ENCODE results near the gene NAA11.

NAA11 gene

DNA sequence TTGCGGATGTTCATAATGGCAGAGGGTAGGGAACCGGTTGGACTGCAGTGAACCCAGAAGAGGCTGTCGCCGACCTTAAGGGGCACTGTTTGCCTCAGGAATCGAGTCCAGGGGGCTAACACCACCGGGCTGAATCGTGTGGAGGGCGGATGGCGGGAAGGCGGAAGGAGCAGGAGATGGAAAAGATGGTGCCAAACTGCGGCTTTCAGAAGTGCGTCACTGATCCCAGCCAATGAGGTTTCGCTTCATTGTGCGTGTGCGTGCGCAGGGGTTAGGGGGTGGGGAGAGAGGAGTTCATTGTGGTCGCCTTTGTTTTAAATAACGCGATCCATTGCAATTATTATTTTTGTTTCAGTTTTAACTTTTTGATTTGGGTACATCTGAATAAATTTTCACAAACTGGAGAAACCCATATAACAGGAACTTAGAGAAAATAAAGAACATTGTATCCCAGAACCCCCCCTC lies at the start of gene NAA11:
Gene NAA11, minus strand, starts transcription at position 198 of the 465 bp plus-strand sequence. Its CDS starts 184 bp downstream, at position 14.
- no peak for DNase-seq

DNA sequence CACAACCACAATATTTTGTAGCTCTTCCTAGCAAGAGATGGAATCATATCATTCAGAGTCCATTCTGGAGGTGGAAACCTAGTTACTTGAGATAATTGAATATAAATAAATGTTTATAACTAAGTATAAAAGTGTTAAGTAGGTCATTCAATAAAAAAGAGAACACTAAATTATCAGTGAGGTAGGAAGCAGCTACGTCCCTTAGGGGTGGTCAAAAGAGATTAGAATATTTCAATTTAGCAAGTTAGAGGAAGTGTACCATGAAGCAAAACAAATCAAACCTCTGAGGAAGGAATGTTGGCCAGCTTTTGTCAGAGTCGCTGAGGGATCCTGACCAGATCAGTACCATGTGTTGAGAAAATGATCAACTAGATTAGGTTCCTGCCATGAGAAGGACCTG lies 44.2 kb upstream of the NAA11 start:
- no peak for DNase-seq

DNA sequence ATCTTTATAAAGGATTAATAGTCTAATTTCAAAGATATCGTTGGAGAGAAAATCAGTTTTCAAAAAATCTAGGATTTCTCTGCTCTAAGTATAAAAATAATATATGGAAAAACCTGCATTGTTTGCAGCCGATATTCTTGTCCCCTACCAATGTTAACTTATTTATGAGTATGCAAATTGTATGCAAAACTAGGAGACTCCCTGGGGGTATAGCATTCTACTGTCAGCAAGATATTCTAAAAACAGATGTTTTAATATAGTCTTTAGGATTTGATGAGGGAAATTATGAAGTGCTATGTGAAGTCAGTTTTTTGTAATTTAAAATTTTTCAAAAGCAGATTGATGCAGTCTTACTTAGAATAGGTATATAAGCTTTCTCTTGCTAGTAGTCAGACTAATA lies 41.2 kb upstream of the NAA11 start:
- no peak for DNase-seq

DNA sequence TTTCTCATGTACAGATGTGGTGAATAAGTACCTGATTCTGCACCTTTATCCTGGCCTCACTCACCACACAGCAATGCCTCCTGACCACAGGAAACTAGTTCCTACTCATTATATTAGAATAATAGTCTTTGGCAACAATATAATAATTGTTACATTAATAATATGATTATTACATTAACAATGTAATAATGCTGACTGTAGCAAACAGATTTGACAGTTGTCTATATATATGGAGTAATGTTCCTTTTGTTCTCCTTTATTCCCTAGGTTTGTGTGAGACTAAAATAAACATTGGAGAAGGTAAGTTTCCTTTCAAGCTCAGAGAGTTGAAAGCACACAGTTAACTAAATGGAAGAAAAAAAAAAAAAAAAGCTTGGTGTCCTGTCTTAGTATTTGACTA lies 40.6 kb upstream of the NAA11 start:
- DNase-seq = no peak

DNA sequence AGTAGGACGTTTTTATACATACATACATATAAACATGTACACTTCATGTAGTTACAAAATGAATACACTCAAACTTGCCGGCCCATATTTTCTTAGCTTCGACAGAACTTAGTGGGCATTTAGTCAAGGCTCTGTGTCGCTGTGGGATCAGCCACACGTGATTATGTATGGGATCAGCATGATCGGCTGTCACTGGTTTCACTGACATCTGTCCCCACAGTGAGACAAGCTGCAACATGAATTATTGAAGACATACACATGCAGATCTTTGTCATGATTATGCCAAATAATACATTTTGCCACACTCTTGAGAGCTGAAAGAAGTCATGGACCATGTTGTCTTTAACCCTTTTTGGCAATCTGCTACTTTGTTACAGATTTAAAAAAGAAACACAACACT lies 38.2 kb upstream of the NAA11 start:
- DNase-seq = no peak

DNA sequence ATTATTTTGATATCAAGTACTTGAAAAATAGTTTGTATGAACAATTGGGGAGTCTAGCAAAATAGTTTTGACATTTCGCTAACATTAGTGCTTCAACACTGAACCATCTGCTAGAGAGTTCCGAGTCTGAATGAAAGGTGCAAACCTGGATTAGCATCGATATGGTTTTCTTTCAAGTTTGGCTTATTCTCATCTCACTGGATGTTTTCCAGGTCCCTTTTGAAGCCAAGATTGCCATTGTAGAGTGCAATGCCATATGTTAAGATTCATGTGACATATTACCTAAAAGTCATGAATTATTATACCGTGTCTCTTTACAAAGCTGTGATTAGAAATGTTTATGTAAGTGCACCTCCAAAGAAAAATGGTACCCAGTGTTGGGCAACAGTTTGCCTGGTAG lies 36.8 kb upstream of the NAA11 start:
- DNase-seq = no peak

DNA sequence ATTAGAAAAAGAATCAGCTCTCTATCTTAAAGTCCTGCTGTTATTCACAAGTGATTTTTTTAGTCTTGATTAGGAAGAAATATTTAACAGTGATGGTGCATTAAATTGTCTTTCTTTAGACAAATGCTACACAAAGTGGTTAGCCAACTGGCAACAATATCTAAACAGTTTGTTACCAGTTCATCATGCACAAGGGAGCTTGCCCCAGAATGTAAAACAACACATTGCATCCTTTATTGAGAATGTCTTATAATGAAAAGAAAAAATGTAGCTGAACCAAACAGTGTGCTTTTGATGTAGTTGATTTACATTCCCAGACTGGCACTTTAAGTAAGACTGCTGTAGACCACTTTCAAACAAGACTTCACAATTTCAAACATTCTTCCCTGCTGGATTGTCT lies 34.1 kb upstream of the NAA11 start:
- no peak for DNase-seq

DNA sequence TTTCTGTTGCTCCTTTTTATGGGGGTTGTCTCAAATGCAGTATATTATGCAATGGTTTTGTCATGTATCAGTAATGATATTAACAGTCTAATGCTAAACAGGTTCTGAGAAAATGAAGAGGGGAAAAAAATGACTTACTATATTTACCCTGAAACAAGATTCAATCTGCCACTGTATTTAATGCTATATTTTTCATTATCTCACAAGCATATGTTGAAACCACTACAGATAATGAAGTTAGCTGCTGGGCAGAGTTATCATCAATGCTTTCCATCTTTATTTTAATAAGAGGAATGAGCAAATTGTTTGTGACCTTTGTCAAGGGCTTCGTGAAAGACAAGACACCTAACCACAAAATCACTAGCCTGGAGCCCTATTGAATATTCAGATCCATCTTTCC lies 32.6 kb upstream of the NAA11 start:
- no peak for DNase-seq

DNA sequence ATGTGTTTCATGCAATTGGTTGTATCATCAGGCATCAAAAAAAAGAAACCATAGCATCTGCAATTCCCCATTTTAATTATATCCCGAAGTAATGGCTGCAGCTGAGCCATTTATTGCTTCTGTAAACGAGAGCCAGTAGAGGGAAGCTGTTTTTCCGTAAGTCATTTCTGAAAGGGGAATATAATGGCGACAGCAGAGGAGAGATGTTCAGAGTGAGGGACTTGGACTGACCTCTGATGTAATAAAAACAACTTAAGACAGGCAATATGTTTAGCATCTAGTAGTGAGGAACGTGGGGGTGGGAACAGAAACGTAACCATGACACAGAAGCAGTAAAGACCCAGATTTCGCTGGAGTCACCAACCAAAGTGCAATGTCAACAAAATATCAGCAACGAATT lies 31.5 kb upstream of the NAA11 start:
- DNase-seq = no peak

DNA sequence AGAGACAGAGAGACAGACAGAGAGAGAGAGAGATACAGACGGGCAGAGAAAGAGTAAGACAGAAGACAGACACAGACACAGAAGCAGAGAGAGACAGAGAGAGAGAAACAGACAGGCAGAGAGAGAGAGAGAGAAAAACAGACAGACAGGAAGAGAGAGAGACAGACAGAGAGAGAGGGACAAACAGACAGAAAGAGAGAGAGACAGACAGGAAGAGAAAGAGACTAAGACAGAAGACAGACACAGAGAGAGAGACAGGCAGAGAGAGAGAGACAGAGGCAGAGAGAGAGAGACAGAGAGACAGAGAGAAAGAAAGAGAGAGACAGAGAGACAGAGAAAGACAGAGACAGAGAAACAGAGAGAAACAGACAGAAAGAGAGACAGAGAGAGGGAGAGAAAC lies 27.2 kb upstream of the NAA11 start:
- no peak for DNase-seq

DNA sequence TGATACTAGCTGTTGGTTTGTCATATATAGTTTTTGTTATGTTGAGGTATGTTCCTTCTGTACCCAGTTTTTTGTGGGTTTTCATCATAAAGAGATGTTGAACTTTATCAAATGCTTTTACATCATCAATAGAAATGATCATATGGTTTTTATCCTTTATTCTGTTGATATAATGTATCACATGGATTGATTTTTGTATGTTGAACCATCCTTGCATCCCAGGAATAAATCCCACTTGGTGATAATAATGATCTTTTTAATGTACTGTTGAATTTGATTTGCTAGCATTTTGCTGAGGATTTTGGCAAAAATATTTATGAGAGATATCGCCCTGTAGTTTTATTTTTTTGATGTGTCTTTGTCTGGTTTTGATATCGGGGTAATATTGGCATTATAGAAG lies 22.5 kb upstream of the NAA11 start:
- no peak for DNase-seq

DNA sequence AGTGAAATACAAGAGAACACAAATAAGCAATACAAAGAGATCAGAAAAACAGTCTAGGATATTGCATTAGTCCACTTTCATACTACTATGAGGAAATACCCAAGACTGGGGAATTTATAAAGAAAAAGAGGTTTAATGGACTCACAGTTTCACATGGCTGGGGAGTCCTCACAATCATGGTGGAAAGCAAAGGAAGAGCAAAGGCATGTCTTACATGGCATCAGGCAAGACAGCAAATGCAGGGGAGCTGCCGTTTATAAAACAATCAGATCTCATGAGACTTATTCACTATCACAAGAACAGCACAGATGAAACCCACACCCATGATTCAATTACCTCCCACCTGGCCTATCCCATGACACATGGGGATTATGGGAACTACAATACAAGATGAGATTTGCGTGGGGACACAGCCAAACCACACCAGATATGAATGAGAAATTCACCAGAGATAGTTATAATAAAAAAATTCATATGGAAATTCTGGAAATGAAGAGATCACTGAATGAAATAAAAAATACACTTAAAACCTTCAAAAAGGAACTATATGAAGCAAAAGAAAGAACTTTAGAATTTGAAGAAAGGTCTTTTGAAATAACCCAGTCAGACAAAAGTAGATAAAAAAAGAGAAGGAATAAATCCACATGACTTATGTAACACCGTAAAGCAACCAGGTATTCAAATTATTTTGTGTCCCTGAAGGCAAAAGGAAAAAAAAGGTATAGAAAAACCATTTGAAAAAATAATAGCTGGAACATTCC lies 16.2 kb upstream of the NAA11 start:
- DNase-seq = no peak

DNA sequence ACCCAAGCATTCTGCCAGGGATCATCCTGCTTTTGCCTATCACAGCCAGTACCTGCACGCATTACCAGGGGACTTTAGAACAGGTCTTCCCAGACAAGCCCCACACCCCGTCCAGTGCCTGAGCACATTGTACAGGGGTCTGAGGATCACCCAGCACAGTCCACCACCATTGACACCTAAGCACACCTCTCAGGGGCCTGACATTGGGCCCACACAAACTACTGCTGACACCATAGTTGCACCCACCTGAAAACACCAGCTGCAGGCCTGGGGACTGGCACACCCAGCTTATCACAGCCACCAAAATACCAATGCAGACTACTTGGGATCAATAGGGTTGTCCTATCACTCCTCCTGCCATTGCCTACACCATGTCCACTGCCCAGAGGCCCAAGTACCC lies 14.7 kb upstream of the NAA11 start:
- DNase-seq = no peak

DNA sequence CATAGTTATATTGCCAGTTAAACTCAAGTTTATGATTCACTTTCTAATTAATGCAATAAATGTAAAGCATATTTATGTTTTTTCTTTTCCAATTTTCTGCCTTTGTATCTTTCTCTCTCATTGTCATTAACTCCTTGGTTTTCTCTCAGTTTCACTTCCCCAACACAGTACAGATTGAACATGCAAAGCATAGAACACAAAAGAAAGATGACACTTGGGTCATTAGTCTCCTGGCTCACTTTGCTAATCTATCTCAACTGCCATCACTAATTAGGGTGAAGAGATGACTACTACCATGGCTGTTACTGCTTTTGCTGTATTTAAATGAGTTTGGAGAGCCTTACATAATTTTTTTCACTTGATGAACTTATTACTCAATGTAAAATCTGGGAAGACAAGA lies 12.3 kb upstream of the NAA11 start:
- no peak for DNase-seq

DNA sequence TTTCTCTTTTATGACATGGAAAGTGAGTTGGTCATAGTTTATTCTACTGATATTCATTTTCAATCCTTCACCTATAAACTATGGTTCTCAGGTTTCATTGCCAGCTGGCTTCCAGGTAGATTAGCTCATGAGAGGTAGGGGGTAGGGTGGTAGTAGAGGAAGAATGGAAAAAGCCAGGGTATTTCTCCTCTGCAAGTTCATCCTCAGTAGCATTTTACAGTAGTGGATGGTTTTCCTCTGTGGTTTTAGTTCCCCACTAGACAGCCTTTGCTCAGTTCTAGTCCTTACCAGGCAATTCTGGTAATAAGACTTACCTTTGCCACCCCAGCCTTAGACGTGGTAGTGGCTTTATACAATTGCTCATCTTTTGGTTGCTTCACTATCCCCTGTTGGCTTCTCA lies 8.9 kb upstream of the NAA11 start:
- DNase-seq = peak; percentile 50

DNA sequence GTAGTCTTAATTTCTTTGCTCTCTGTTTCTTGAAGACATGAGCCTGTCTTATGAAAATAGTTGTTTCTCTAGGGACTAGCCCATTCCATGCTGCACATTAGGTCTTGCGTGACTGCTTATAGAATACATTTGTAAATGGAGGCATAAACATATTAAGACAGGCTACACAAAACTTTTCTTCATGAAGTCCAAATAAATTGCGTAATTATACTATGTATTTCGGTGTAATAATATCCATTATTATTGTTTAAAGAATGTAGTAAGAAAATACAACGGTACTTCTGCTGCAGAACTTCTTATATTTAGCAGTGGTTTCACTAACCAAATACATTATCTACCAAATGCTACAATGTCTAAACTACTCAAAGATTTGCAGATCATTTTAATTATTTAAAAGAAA lies 8.5 kb upstream of the NAA11 start:
- DNase-seq = no peak

DNA sequence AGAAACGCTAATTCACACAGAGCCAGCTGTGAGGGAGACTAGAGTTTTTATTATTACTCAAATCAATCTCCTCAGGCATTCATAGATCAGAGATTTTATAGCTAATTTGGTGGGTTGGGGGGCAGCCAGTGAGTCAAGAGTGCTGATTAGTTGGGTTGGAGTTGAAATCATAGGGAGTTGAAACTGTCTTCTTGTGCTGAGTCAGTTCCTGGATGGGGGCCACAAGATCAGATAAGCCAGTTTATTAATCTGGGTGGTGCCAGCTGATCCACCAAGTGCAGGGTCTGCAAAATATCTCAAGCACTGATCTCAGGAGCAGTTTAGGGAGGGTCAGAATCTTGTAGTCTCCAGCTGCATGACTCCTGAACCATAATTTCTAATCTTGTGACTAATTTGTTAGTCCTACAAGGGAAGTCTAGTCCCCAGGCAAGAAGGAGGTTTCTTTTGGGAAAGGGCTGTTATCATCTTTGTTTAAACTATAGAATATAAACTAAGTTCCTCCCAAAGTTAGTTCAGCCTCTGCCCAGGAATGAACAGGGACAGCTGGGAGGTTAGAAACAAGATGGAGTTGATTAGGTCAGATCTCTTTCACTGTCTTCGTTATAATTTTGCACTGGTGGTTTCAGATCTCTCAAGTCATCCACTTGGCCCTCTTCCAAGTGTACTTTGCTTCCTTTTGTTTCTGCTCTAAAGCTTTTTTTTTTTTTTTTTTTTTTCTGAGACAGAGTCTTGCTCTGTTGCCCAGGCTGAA lies 5.4 kb upstream of the NAA11 start:
- no peak for DNase-seq

DNA sequence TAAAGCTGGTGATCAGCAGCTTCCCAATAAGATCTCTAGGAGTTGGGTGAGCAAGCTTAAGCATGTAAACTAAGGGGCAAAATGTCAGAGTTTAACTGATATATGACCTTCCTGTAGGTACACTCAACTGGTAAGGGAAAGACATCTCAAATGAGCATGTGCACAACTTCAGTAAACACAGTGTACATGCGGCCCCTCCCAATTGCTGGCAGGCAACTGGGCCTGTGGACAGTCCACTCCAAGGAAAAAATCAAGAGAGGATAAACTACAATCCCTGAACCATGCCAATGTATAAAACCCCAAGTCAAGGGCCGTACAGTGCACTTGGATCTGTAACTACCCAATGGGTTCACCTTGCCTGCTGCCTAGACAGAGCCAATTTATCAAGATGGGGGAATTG lies 4.9 kb upstream of the NAA11 start:
- no peak for DNase-seq

DNA sequence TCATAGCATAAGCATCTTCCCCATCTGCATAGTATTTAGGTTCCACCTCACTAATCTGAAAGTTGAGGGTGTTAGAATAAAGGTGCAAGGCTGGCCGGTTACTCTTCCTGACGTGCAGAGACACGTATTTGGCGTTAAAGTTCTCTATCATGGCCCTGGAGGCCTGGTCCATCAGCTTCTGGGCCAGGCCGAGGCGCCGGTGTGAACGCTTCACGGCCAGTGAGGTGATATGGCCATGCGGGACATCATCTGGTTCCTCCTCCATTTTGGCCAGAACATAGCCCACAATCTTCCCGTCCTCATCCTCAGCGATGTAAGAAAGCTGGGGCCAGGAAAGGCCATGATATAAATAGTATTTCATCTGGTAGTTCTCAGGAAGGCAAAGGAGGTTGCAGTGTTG lies 425 bp downstream of the NAA11 start:
- DNase-seq = no peak

DNA sequence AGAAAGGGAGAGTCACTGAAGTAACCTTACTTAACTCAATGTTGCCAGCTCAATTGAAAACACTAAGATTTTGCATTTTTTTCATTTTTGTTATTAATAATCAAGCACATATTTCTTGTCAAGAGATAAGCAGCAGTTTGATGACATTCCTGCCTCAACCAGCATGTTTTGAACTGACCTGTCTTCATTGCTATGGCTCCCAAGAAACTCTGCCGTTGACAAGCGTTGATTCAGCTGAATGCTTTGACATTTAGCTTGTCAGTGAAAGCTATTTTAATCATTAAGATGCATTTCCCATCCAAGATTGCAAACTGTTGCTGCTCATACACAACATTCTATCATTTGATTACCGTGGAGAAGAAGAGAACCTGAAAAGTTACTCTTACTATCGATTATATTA lies 5.9 kb downstream of the NAA11 start:
- no peak for DNase-seq

DNA sequence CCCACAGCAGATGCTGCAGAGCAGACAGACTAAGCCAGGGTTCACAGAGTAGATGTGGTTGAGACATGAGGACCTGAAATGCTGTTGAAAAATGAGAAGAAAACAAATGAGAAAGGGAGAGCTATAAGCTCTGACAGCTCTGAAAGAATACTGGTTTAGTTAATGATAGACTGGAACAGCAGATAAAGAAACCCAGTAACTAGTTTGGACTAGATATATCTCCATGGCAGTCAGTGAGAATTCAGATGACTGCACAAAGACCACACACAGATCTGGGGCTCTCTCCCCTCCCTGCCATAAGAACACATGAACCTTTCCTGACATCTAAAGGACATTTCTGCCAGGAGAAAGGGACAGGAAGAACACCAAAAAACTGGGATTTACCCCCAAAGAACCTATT lies 8.2 kb downstream of the NAA11 start:
- DNase-seq = no peak

DNA sequence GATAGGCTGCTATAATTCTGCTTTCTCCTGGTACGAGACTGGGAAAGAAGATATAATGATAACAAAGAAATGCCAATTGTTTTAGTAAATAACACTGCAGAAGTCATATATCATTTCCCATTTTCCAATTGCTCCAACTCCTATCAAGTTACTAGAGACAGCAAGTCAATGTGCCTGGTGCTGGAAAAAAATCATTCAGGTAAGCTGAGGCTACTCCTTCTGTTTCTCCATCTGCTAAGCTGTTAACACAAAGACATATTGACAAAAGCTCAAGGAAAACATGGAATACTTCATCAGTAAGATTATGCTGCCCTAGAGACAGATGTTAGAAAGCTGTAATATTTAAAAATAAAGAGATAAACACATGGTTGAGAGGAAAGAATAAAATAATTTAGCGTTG lies 10.0 kb downstream of the NAA11 start:
- no peak for DNase-seq

DNA sequence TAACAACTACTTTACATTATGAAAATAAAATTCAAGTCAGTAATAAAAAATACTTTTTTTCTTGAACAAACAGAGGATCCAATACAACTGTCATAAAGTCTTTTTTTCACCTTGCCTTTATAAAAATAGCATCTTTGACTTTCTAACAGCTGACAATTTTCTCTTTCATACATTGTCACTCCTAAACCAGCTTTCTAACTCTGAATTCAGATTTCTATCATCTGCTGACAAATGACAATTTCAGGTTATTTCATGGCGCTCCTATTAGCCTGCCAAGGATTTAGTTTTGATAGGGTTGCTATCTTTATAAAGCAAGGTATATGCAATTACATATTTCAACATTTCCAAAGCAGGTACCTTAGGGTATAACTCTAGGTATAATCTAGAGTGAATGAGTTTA lies 14.6 kb downstream of the NAA11 start:
- no peak for DNase-seq

DNA sequence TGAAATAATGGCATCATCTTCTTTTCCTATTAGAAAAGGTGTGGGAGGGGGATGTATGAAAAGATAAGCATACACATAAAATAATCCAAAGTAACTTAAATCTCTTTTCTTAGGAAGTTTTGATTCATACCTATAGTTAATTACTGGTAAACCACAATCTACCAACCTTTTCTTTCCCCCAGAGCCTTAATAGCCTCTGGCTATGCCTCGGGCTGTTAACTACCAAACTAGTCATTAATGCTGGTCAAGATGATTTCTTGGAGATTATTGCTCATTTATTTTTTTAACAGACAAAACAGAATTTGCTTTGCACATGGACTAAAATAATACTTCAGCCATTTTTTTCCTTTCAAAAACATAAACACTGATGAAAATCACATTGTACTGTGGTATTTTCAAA lies 16.9 kb downstream of the NAA11 start:
- no peak for DNase-seq

DNA sequence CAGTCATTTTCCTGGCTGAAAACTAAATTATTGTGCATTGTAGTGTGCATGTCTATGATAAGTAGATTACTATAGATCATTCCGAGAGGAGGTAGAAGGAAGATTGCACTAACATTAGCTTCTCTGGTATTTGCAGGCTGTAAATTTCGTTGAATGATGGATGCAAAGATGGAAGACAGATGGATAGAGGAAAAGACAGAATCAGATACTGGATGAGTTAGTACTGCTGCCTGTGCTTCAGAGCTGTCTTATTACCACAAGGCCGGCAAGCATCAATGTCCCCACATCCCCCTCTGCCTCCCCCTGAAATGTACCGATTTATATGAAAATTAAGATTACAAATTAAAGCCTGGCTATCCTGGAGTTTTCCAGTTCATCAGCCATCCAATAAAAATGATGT lies 17.7 kb downstream of the NAA11 start:
- no peak for DNase-seq
